ENCODE results near the gene STX8.

- TF ChIP-seq SUZ12 (IDR thresholded peaks at IDR 0.05) (no peak), NFRKB (IDR thresholded peaks at IDR 0.05) (no peak), ZNF384 (IDR thresholded peaks at IDR 0.05) (no peak), ARNT (IDR thresholded peaks at IDR 0.05) (no peak), FOXM1 (IDR thresholded peaks at IDR 0.05; ENCODE audit: borderline replicate concordance) (no peak), SP1 (IDR thresholded peaks at IDR 0.05) (no peak), FOXK2 (IDR thresholded peaks at IDR 0.05) (no peak), BHLHE40 (IDR thresholded peaks at IDR 0.05; ENCODE audit: borderline replicate concordance) (no peak), TARDBP (IDR thresholded peaks at IDR 0.05) (no peak), ELF4 (IDR thresholded peaks at IDR 0.05) (no peak)
Measured at GRCh38 chr17:9553596-9553995, 22.0 kb downstream of the STX8 start.
